GM21360 (cell line): ENCODE data around the gene CLSTN1.
"Not testable (repeated sequence)": the region's sequence is repeated elsewhere in the genome, so short reads cannot be mapped to it uniquely, and the experiment has no call there.

Source experiments
- ATAC-seq: cut with Tn5 transposase; IDR thresholded peaks from one replicate; pipeline ENCODE4 v1.9.1; 2021; ENCODE audit warnings: mild to moderate bottlenecking, moderate library complexity; ENCODE audit not compliant: unreplicated experiment

CLSTN1 gene

GRCh38 chr1:9826616-9827015 is 2.9 kb upstream of the CLSTN1 start:
- no peak for ATAC-seq

- ATAC-seq = no peak
Measured at GRCh38 chr1:9826087-9826486, 2.3 kb upstream of the CLSTN1 start.

GRCh38 chr1:9825093-9826074 is 1.6 kb upstream of the CLSTN1 start:
- no peak for ATAC-seq

GRCh38 chr1:9824702-9825089 is 931 bp upstream of the CLSTN1 start:
- ATAC-seq = no peak

- ATAC-seq = peak; percentile 26
Measured at GRCh38 chr1:9823693-9823942, 147 bp downstream of the CLSTN1 start.

- no peak for ATAC-seq
Measured at GRCh38 chr1:9822897-9823692, 670 bp downstream of the CLSTN1 start.

GRCh38 chr1:9822490-9822889 is 1.3 kb downstream of the CLSTN1 start:
- ATAC-seq = no peak

GRCh38 chr1:9821710-9822109 is 2.1 kb downstream of the CLSTN1 start:
- ATAC-seq = no peak

GRCh38 chr1:9820521-9820920 is 3.2 kb downstream of the CLSTN1 start:
- no peak for ATAC-seq

- ATAC-seq = no peak
Measured at GRCh38 chr1:9817734-9818133, 6.0 kb downstream of the CLSTN1 start.

- no peak for ATAC-seq
Measured at GRCh38 chr1:9816199-9816598, 7.6 kb downstream of the CLSTN1 start.

- no peak for ATAC-seq
Measured at GRCh38 chr1:9815150-9815549, 8.6 kb downstream of the CLSTN1 start.

GRCh38 chr1:9814619-9815018 is 9.1 kb downstream of the CLSTN1 start:
- no peak for ATAC-seq

GRCh38 chr1:9811239-9811966 is 12.4 kb downstream of the CLSTN1 start:
- no peak for ATAC-seq

- no peak for ATAC-seq
Measured at GRCh38 chr1:9809100-9809510, 14.7 kb downstream of the CLSTN1 start.

- no peak for ATAC-seq
Measured at GRCh38 chr1:9808459-9808858, 15.3 kb downstream of the CLSTN1 start.

- no peak for ATAC-seq
Measured at GRCh38 chr1:9807541-9807940, 16.2 kb downstream of the CLSTN1 start.

GRCh38 chr1:9805972-9806371 is 17.8 kb downstream of the CLSTN1 start:
- ATAC-seq = not testable (repeated sequence)

GRCh38 chr1:9805006-9805508 is 18.7 kb downstream of the CLSTN1 start:
- ATAC-seq = no peak

- not testable (repeated sequence) for ATAC-seq
Measured at GRCh38 chr1:9803003-9803918, 20.5 kb downstream of the CLSTN1 start.
